Uterus (tissue), 2 donors: Measurements from ENCODE around the gene NUDT1.
A peak's percentile ranks its signal among the peaks of the same experiment; 100 is the strongest.

ENCODE experiments used
- CTCF ChIP-seq, 4 experiments: fragments of 200-600 bp in 2 of 4; fragments of 450-650 bp in 2 of 4; sonication (generic) in 2 of 4; IDR thresholded peaks; one replicate each; pipeline ENCODE4 v1.5.1; 2016 to 2019; ENCODE audit warnings: antibody characterized with exemption in 4 of 4, mild to moderate bottlenecking in 2 of 4, moderate library complexity in 1 of 4
- POLR2A ChIP-seq, 2 donors: fragments of 450-650 bp; IDR thresholded peaks; one replicate each; pipeline ENCODE4 v1.6.1; 2016; ENCODE audit warnings: antibody characterized with exemption in 2 of 2, mild to moderate bottlenecking in 1 of 2, moderate library complexity in 1 of 2

GRCh38 chr7:2247141-2247995 is 5.3 kb downstream of the NUDT1 start:
- peak; percentile 33 to 41 (median 36) for TF ChIP-seq CTCF (IDR thresholded peaks at IDR 0.05)
- no peak for TF ChIP-seq POLR2A (IDR thresholded peaks at IDR 0.05)
